HepG2 (cell line): ENCODE measurements around the gene MTSS2. TPM values are rescaled to one million over a fixed set of nuclear protein-coding genes. Genes with fewer than 3 reads are reported as not detected.

Experiments
- ATF5 ChIP-seq: sonication (generic); formaldehyde crosslinking; IDR thresholded peaks from 2 replicates; pipeline ENCODE4 v1.4.0; 2020; ENCODE audit warnings: mild to moderate bottlenecking, low read depth, missing genetic modification reagents
- ETV6 ChIP-seq: sonication (generic); formaldehyde crosslinking; conservative IDR thresholded peaks from 2 replicates; pipeline ENCODE4 v1.4.0; 2020; ENCODE audit warnings: missing genetic modification reagents
- FOXK1 ChIP-seq: sonication (generic); formaldehyde crosslinking; IDR thresholded peaks from 2 replicates; pipeline ENCODE4 v1.4.0; 2020; ENCODE audit warnings: low read depth, missing genetic modification reagents, borderline replicate concordance
- GTF2F1 ChIP-seq: fragments of 150-350 bp; IDR thresholded peaks from 2 replicates; pipeline ENCODE4 v1.6.1; 2014; ENCODE audit warnings: low read length
- IKZF4 ChIP-seq: sonication (generic); formaldehyde crosslinking; IDR thresholded peaks from 2 replicates; pipeline ENCODE4 v1.5.1; 2020; ENCODE audit warnings: borderline replicate concordance, mild to moderate bottlenecking, low read depth, missing genetic modification reagents; ENCODE audit errors: not compliant biosample characterization
- ISL2 ChIP-seq: sonication (generic); formaldehyde crosslinking; IDR thresholded peaks from 2 replicates; pipeline ENCODE4 v1.5.0; 2020; ENCODE audit warnings: missing genetic modification reagents
- KLF13 ChIP-seq: sonication (generic); formaldehyde crosslinking; IDR thresholded peaks from 2 replicates; pipeline ENCODE4 v1.4.0; 2020; ENCODE audit warnings: mild to moderate bottlenecking, missing genetic modification reagents
- ZBTB14 ChIP-seq: sonication (generic); formaldehyde crosslinking; IDR thresholded peaks from 2 replicates; pipeline ENCODE4 v1.4.0; 2020; ENCODE audit warnings: missing genetic modification reagents
- ZFP82 ChIP-seq: sonication (generic); formaldehyde crosslinking; IDR thresholded peaks from 2 replicates; pipeline ENCODE4 v1.5.1; 2020; ENCODE audit warnings: mild to moderate bottlenecking, missing genetic modification reagents, borderline replicate concordance
- ZNF18 ChIP-seq: sonication (generic); formaldehyde crosslinking; IDR thresholded peaks from 2 replicates; pipeline ENCODE4 v1.8.0; 2022; ENCODE audit warnings: mild to moderate bottlenecking, missing genetic modification reagents; ENCODE audit not compliant: insufficient replicate concordance
- ZNF234 ChIP-seq: sonication (generic); formaldehyde crosslinking; conservative IDR thresholded peaks from 2 replicates; pipeline ENCODE4 v1.5.1; 2020; ENCODE audit warnings: mild to moderate bottlenecking, missing genetic modification reagents
- ZNF235 ChIP-seq: sonication (generic); formaldehyde crosslinking; IDR thresholded peaks from 2 replicates; pipeline ENCODE4 v1.8.1; 2023; ENCODE audit warnings: mild to moderate bottlenecking, missing genetic modification reagents, borderline replicate concordance
- ZNF253 ChIP-seq: sonication (generic); formaldehyde crosslinking; IDR thresholded peaks from 2 replicates; pipeline ENCODE4 v1.8.0; 2022; ENCODE audit warnings: mild to moderate bottlenecking, missing genetic modification reagents, borderline replicate concordance
- ZNF446 ChIP-seq: sonication (generic); formaldehyde crosslinking; IDR thresholded peaks from 2 replicates; pipeline ENCODE4 v1.5.0; 2020; ENCODE audit warnings: mild to moderate bottlenecking, missing genetic modification reagents
- ZNF496 ChIP-seq: sonication (generic); formaldehyde crosslinking; IDR thresholded peaks from 2 replicates; pipeline ENCODE4 v1.8.1; 2023; ENCODE audit warnings: mild to moderate bottlenecking, moderate library complexity, missing genetic modification reagents; ENCODE audit not compliant: insufficient replicate concordance
- ZNF556 ChIP-seq: sonication (generic); formaldehyde crosslinking; IDR thresholded peaks from 2 replicates; pipeline ENCODE4 v1.4.0; 2020; ENCODE audit warnings: mild to moderate bottlenecking, missing genetic modification reagents, borderline replicate concordance
- ZNF609 ChIP-seq: sonication (generic); formaldehyde crosslinking; IDR thresholded peaks from 2 replicates; pipeline ENCODE4 v1.4.0; 2020; ENCODE audit warnings: mild to moderate bottlenecking, missing genetic modification reagents, borderline replicate concordance
- ZNF691 ChIP-seq: sonication (generic); formaldehyde crosslinking; IDR thresholded peaks from 2 replicates; pipeline ENCODE4 v1.4.0; 2020; ENCODE audit warnings: missing genetic modification reagents, low read depth, mild to moderate bottlenecking, borderline replicate concordance
- polyA plus RNA-seq, 8 experiments: library from polyadenylated mRNA; depleted of rRNA in 3 of 8; stranded (reverse) in 7 of 8; unstranded in 1 of 8; fragments of >200 nt; fragmentation: Illumina TruSeq in 4 of 8; extraction: Trizol in 4 of 8; gene quantifications; 2 replicates each; pipeline versions ENCODE4 v1.2.1 to v1.2.3, GENCODE V29; 2011 to 2016; ENCODE audit warnings: low read depth in 4 of 8, missing spikeins in 1 of 8, mixed read lengths in 1 of 8; ENCODE audit not compliant: insufficient read depth in 1 of 8
- total RNA-seq, 5 experiments: library from RNA; depleted of rRNA; stranded (reverse); fragments of >200 nt; fragmentation: Illumina TruSeq; extraction: Trizol; gene quantifications; 2 replicates each; pipeline ENCODE4 v1.2.3, GENCODE V29; 2016; ENCODE audit warnings: low read depth in 1 of 5

MTSS2 gene
- total and polyA plus RNA-seq, 2 of the 13 experiments (the other 11 are each of a cell fraction or from before 2014, with no cell fraction given) = 132 to 242 TPM

- TF ChIP-seq ZNF609 = peak; percentile 70
- no peak for TF ChIP-seq ZBTB14 (CRISPR knock-in tag)
- TF ChIP-seq ISL2 (CRISPR knock-in tag) = peak; percentile 72; the same call in 1 of the 2 replicates
- no peak for TF ChIP-seq FOXK1 (CRISPR knock-in tag)
- no peak for TF ChIP-seq ZNF234 (CRISPR knock-in tag)
- TF ChIP-seq IKZF4 (CRISPR knock-in tag) = no peak
- no peak for TF ChIP-seq GTF2F1
- TF ChIP-seq ZFP82 (CRISPR knock-in tag) = no peak; the same call in 1 of the 2 replicates
- no peak for TF ChIP-seq ZNF18 (CRISPR knock-in tag)
- TF ChIP-seq ZNF235 = 0 out of 2 replicates have a peak, but pooled peaks have one; percentile 24
- TF ChIP-seq ZNF691 (CRISPR knock-in tag) = peak; percentile 77
- TF ChIP-seq ETV6 (CRISPR knock-in tag) = no peak; the same call in 1 of the 2 replicates
- peak; percentile 80; the same call in 1 of the 2 replicates for TF ChIP-seq ZNF556 (CRISPR knock-in tag)
- no peak for TF ChIP-seq ZNF496 (CRISPR knock-in tag)
- TF ChIP-seq ATF5 = no peak
- no peak for TF ChIP-seq ZNF446 (CRISPR knock-in tag)
- no peak for TF ChIP-seq KLF13
- no peak for TF ChIP-seq ZNF253 (CRISPR knock-in tag)
Measured at GRCh38 chr16:70711211-70712031, 25.6 kb upstream of the MTSS2 start (continued).
